GM21723 (cell line): Measurements from ENCODE around the gene EPB41L4B.
"Not testable (repeated sequence)": the region's sequence is repeated elsewhere in the genome, so short reads cannot be mapped to it uniquely, and the experiment has no call there.

Experiments
- ATAC-seq: cut with Tn5 transposase; IDR thresholded peaks from one replicate; pipeline ENCODE4 v1.9.1; 2021; ENCODE audit warnings: mild to moderate bottlenecking, moderate library complexity; ENCODE audit not compliant: unreplicated experiment

EPB41L4B gene

GRCh38 chr9:109301012-109301411 lies 19.8 kb downstream of the EPB41L4B start:
- no peak for ATAC-seq

GRCh38 chr9:109299891-109300290 lies 21.0 kb downstream of the EPB41L4B start:
- no peak for ATAC-seq

- no peak for ATAC-seq
Observed at GRCh38 chr9:109297899-109298298, 23.0 kb downstream of the EPB41L4B start.

GRCh38 chr9:109295221-109296130 lies 25.4 kb downstream of the EPB41L4B start:
- no peak for ATAC-seq

- ATAC-seq = no peak
Observed at GRCh38 chr9:109290385-109290784, 30.5 kb downstream of the EPB41L4B start.

GRCh38 chr9:109289931-109290330 lies 30.9 kb downstream of the EPB41L4B start:
- ATAC-seq = no peak

GRCh38 chr9:109289186-109289585 lies 31.7 kb downstream of the EPB41L4B start:
- ATAC-seq = no peak

- ATAC-seq = no peak
Observed at GRCh38 chr9:109286981-109287380, 33.9 kb downstream of the EPB41L4B start.

- no peak for ATAC-seq
Observed at GRCh38 chr9:109286571-109286977, 34.3 kb downstream of the EPB41L4B start.

GRCh38 chr9:109283672-109284071 lies 37.2 kb downstream of the EPB41L4B start:
- not testable (repeated sequence) for ATAC-seq

GRCh38 chr9:109283012-109283411 lies 37.8 kb downstream of the EPB41L4B start:
- ATAC-seq = no peak

- no peak for ATAC-seq
Observed at GRCh38 chr9:109282302-109282701, 38.6 kb downstream of the EPB41L4B start.

- ATAC-seq = no peak
Observed at GRCh38 chr9:109281518-109281917, 39.3 kb downstream of the EPB41L4B start.

GRCh38 chr9:109278848-109279247 lies 42.0 kb downstream of the EPB41L4B start:
- no peak for ATAC-seq

GRCh38 chr9:109278216-109278615 lies 42.6 kb downstream of the EPB41L4B start:
- no peak for ATAC-seq

GRCh38 chr9:109277451-109277850 lies 43.4 kb downstream of the EPB41L4B start:
- no peak for ATAC-seq

- ATAC-seq = no peak
Observed at GRCh38 chr9:109276469-109277440, 44.1 kb downstream of the EPB41L4B start.

GRCh38 chr9:109274884-109275730 lies 45.8 kb downstream of the EPB41L4B start:
- no peak for ATAC-seq

- no peak for ATAC-seq
Observed at GRCh38 chr9:109273869-109274268, 47.0 kb downstream of the EPB41L4B start.

GRCh38 chr9:109272745-109273144 lies 48.1 kb downstream of the EPB41L4B start:
- no peak for ATAC-seq

GRCh38 chr9:109272045-109272444 lies 48.8 kb downstream of the EPB41L4B start:
- ATAC-seq = no peak
